Measurements from ENCODE around the gene KIF5C. TPM values are rescaled to one million over a fixed set of nuclear protein-coding genes. Genes with fewer than 3 reads are reported as not detected.
"Not testable (repeated sequence)": the region's sequence is repeated elsewhere in the genome, so short reads cannot be mapped to it uniquely, and the experiment has no call there.

Gene KIF5C
- total RNA-seq, 1 donor from 2014 or later = 6.2 TPM

DNA sequence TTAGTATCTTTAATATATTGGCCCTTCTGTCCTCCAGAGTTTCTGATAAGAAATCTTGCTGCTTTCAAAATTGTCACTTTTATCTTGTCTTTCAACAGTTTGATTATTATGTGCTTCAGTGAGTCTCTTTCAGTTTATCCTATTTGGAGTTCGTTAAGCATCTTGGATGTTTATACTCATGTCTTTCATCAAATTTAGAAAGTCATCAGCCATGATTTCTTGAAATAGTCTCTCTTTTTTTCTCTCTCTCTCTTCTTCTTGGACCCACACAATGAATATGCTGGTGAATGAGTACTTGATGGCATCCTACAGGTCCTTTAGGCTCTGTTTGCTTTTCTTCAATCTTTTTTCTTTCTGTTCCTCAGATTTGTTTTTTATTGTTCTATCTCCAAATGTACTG lies 26.9 kb upstream of the KIF5C start:
- DNase-seq (ENCODE audit: low spot score in 2 of 2) = no peak
- no peaks in the 10 kb centered on the region for H3K36me3 ChIP-seq
- no peak overlapping the region for H3K4me3 ChIP-seq
- TF ChIP-seq, protein P1, sequence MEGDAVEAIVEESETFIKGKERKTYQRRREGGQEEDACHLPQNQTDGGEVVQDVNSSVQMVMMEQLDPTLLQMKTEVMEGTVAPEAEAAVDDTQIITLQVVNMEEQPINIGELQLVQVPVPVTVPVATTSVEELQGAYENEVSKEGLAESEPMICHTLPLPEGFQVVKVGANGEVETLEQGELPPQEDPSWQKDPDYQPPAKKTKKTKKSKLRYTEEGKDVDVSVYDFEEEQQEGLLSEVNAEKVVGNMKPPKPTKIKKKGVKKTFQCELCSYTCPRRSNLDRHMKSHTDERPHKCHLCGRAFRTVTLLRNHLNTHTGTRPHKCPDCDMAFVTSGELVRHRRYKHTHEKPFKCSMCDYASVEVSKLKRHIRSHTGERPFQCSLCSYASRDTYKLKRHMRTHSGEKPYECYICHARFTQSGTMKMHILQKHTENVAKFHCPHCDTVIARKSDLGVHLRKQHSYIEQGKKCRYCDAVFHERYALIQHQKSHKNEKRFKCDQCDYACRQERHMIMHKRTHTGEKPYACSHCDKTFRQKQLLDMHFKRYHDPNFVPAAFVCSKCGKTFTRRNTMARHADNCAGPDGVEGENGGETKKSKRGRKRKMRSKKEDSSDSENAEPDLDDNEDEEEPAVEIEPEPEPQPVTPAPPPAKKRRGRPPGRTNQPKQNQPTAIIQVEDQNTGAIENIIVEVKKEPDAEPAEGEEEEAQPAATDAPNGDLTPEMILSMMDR (IDR thresholded peaks at IDR 0.05) = no peak
- H3K4me1 ChIP-seq = no peaks in the 10 kb centered on the region
- intact Hi-C loops (cut with DNase I) = no loop called here
- H3K27ac ChIP-seq = no peak overlapping the region
- H3K9me3 ChIP-seq = peaks cover 0 to 10% of the 10 kb centered on the region in 2 donors
- H3K27me3 ChIP-seq = no peaks in the 10 kb centered on the region

DNA sequence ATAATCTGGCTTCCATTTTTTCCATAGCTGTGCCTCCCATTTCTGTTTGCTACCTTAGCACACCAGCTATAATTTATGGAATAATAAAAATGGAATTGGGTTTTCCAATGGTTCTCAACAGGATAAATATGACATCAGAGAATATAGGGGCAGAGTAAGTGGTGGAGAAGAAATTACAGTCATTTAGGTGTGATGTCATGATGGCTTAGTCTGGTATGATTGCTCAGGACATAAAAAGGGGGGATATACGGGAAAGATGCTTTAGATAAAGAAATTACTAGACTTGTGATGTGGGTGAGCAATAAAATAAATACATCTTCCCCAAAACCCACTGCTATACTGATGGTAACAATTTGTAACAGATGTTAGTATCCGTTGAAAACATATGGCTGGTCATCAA lies 21.6 kb upstream of the KIF5C start:
- H3K27ac ChIP-seq = no peak overlapping the region

DNA sequence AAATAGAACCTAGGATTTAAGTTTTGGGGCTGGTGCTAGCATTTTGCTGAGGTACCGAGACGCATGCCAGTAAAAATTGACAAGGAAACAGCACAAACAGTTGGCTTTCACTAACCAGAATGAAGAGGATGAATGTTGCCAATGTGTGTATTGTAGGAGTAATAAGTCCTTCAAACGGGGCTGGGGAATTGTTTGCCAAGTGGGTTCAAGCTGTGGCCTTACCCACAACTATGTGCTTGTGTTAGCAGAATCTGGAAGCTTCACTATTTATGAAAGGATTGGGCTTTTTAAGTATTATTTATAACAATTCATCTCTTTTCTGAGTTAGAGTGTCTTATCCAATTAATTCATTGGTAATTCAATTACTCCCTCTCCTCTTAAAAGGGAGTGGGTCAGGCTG lies 15.0 kb upstream of the KIF5C start:
- Histone ChIP-seq H3K27me3 (no peaks in the 10 kb centered on the region), H3K36me3 (no peaks in the 10 kb centered on the region), H3K9me3 (no peaks in the 10 kb centered on the region), H3K4me3 (no peak overlapping the region), H3K4me1 (no peaks in the 10 kb centered on the region), H3K27ac (no peak overlapping the region)
- intact Hi-C loops (cut with DNase I) = no loop called here
- DNase-seq (ENCODE audit: low spot score in 2 of 2) = no peak
- TF ChIP-seq, protein P1 (IDR thresholded peaks at IDR 0.05) = no peak

More for the DNA sequence above, 21.6 kb upstream of the KIF5C start:
- Histone ChIP-seq H3K36me3 (no peaks in the 10 kb centered on the region), H3K27me3 (no peaks in the 10 kb centered on the region), H3K9me3 (peaks cover 0 to 5% of the 10 kb centered on the region in 2 donors), H3K4me1 (no peaks in the 10 kb centered on the region), H3K4me3 (no peak overlapping the region)
- TF ChIP-seq, protein P1 (IDR thresholded peaks at IDR 0.05) = no peak
- DNase-seq (ENCODE audit: low spot score in 2 of 2) = no peak
- intact Hi-C loops (cut with DNase I) = no loop called here

DNA sequence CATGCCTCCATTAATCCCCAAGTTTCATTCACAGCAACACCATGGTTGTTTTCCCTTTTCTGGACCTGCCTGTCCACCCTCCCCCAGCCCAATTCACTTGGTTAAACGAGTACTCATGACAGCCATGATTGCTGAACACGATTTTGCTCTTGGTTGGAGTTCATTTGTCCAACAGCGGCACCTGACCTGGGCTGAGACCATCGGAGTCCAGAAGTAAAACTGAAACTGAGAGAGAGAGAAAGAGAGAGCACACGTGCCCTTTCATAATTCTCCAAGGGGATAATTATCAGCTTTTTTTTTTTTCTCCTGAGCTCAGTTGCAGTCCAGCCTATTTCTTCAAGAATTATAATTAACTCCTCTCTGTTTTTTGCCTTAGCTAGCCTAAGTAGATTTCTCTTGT lies 13.7 kb upstream of the KIF5C start:
- Histone ChIP-seq H3K27ac (no peak overlapping the region), H3K27me3 (no peaks in the 10 kb centered on the region), H3K4me1 (no peaks in the 10 kb centered on the region), H3K4me3 (no peak overlapping the region), H3K9me3 (no peaks in the 10 kb centered on the region), H3K36me3 (no peaks in the 10 kb centered on the region)
- TF ChIP-seq, protein P1 (IDR thresholded peaks at IDR 0.05) = no peak
- intact Hi-C loops (cut with DNase I) = no loop called here
- DNase-seq (ENCODE audit: low spot score in 2 of 2) = no peak

DNA sequence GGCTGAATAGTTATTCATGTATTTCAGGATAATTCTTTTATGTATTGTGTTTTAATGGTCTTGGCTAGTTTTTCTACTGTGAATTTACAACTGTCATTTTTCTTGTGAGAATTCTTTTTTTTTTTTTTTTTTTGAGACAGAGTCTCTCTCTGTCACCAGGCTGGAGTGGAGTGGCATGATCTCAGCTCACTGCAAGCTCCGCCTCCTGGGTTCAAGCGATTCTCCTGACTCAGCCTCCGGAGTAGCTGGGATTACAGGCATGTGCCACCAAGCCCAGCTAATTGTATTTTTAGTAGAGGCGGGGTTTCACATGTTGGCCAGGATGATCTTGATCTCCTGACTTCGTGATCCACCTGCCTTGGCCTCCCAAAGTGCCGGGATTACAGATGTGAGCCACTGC lies 12.5 kb upstream of the KIF5C start:
- H3K4me1 ChIP-seq; intact Hi-C loops (cut with DNase I); H3K36me3 ChIP-seq; H3K4me3 ChIP-seq; H3K27ac ChIP-seq; H3K9me3 ChIP-seq; DNase-seq (ENCODE audit: low spot score in 2 of 2); H3K27me3 ChIP-seq: not testable (repeated sequence)

DNA sequence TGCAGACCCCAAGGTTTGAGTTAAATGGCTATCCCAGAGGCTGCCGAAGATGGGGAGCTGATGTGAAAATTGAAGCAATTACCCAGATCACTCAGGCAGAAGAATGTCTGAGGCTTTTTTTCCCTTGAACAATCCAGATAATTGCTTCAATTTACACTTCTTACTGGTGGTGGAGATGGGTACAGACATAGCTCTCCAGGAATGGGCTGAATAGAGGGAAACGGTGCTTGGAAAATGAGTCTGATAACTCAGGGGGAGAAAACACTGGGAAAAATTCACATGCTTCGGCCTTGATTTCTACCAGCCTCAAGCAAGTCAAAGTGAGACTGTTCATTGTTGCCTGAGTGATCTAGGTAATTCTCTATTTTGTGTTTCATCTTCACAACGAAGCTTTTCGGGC lies 9.5 kb upstream of the KIF5C start:
- no peaks in the 10 kb centered on the region for H3K27me3 ChIP-seq
- no peak overlapping the region for H3K4me3 ChIP-seq
- no peaks in the 10 kb centered on the region for H3K4me1 ChIP-seq
- H3K27ac ChIP-seq = no peak overlapping the region
- no peak for DNase-seq (ENCODE audit: low spot score in 2 of 2)
- TF ChIP-seq, protein P1 (IDR thresholded peaks at IDR 0.05) = no peak
- intact Hi-C loops (cut with DNase I) = no loop called here
- no peaks in the 10 kb centered on the region for H3K9me3 ChIP-seq
- no peaks in the 10 kb centered on the region for H3K36me3 ChIP-seq
